CD4-positive, alpha-beta T cell (primary cell): Measurements from ENCODE around the gene RNF135. TPM values are rescaled to one million over a fixed set of nuclear protein-coding genes. Genes with fewer than 3 reads are reported as not detected.

Source experiments
- ATAC-seq: fragments of 200-7000 bp; cut with Tn5 transposase; one replicate; pipeline ENCODE4 v1.10.0; 2022; ENCODE audit warnings: mild to moderate bottlenecking; ENCODE audit not compliant: poor library complexity
- CTCF ChIA-PET: fragments of 350-600 bp; sonication (Branson Sonifier 250); formaldehyde crosslinking; loops from one replicate; lab custom pipeline; 2021; ENCODE audit warnings: antibody characterized with exemption, inconsistent platforms; lab: Charles Lee
- POLR2A ChIA-PET: fragments of 350-600 bp; sonication (Branson Sonifier 250); formaldehyde crosslinking; loops from one replicate; lab custom pipeline; 2021; ENCODE audit warnings: antibody characterized with exemption, inconsistent platforms; lab: Charles Lee
- DNase-seq, 14 experiments: peaks; one replicate each; pipeline ENCODE4 v3.0.0-alpha.2; 2013 to 2020; ENCODE audit warnings: mixed read lengths in 2 of 14
- H3K27ac ChIP-seq, 2 donors: one replicate each; pipeline versions ENCODE4 v1.5.1 to v1.7.0; 2013; ENCODE audit warnings: low read length in 2 of 2, low read depth in 1 of 2, mild to moderate bottlenecking in 1 of 2
- H3K27me3 ChIP-seq, 2 experiments: 1 replicate in 1 of 2; 2 replicates in 1 of 2; pipeline versions ENCODE4 v1.6.1 to v1.7.0; 2013; ENCODE audit warnings: low read length in 2 of 2, control low read depth in 1 of 2, mild to moderate bottlenecking in 1 of 2, moderate library complexity in 1 of 2; ENCODE audit not compliant: insufficient read depth in 2 of 2, control insufficient read depth in 1 of 2
- H3K36me3 ChIP-seq: one replicate; pipeline ENCODE4 v1.6.1; 2013; ENCODE audit warnings: low read length, control low read depth; ENCODE audit not compliant: insufficient read depth
- H3K4me1 ChIP-seq: one replicate; pipeline ENCODE4 v1.6.1; 2013; ENCODE audit warnings: low read length, control low read depth; ENCODE audit not compliant: insufficient read depth
- H3K4me3 ChIP-seq: one replicate; pipeline ENCODE4 v1.5.1; 2013; ENCODE audit warnings: mild to moderate bottlenecking, low read length, moderate library complexity
- H3K9me3 ChIP-seq, 2 experiments: 1 replicate in 1 of 2; 2 replicates in 1 of 2; pipeline versions ENCODE4 v1.6.1 to v1.7.0; 2013; ENCODE audit warnings: low read length in 2 of 2, mild to moderate bottlenecking in 2 of 2, control low read depth in 1 of 2, moderate library complexity in 1 of 2; ENCODE audit not compliant: control insufficient read depth in 1 of 2, insufficient read depth in 1 of 2
- H3K27ac Mint-ChIP-seq: one replicate; pipeline ENCODE4 v1.8.0; 2020; ENCODE audit warnings: mixed read lengths
- H3K27me3 Mint-ChIP-seq: one replicate; pipeline ENCODE4 v1.8.0; 2021; ENCODE audit warnings: mixed read lengths
- H3K36me3 Mint-ChIP-seq: one replicate; pipeline ENCODE4 v1.8.0; 2021; ENCODE audit warnings: low read depth, mixed read lengths
- H3K4me1 Mint-ChIP-seq: one replicate; pipeline ENCODE4 v1.8.0; 2021; ENCODE audit warnings: low read depth, mixed read lengths
- H3K4me3 Mint-ChIP-seq: one replicate; pipeline ENCODE4 v1.8.0; 2020; ENCODE audit warnings: mild to moderate bottlenecking, mixed read lengths
- H3K9me3 Mint-ChIP-seq: one replicate; pipeline ENCODE4 v1.8.0; 2020; ENCODE audit warnings: mixed read lengths
- intact Hi-C, 2 experiments: fragments of 100-400 bp; cut with DNase I in 1 of 2; cut with micrococcal nuclease in 1 of 2; formaldehyde crosslinking; loops; one replicate each; pipeline versions ENCODE4 v1.15.1 to v1.9.0; 2023 to 2025; cut with DNase I, micrococcal nuclease
- total RNA-seq, 174 experiments: library from RNA in 2 of 174; stranded (reverse) in 2 of 174; gene quantifications; one replicate each; pipeline ENCODE4 v1.2.3 and lab custom pipeline; 2021 to 2026
- TF ChIP-seq, protein P1 (sequence below): fragments of 200-600 bp; IDR thresholded peaks from one replicate; pipeline ENCODE4 v1.8.0; 2022; ENCODE audit warnings: antibody characterized with exemption, mild to moderate bottlenecking

RNF135 gene
- total RNA-seq, 2 experiments from 2014 or later: 1.5 to 1.8 TPM

DNA sequence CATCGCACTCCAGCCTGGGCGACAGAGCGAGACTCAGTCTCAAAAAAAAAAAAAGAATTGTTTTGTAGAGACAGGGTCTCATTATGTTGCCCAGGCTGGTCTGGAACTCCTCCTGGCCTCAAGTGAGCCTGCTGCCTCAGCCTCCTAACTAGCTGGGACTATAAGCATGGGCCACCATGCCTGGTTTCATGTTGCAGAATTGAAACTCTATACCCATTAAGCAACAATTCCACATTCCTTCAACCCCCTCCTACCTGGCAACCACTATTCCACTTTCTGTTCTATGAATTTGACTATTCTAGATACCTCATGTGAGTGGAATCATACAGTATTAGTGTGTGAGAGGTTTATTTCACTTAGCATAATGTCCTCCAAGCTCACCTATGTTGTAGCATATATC is 24.5 kb downstream of the RNF135 start:
- H3K9me3 Mint-ChIP-seq: no peaks in the 10 kb centered on the region
- H3K9me3 ChIP-seq: no peaks in the 10 kb centered on the region
- no peaks in the 10 kb centered on the region for H3K4me1 ChIP-seq
- no peak overlapping the region for H3K27ac Mint-ChIP-seq
- no peak overlapping the region for H3K27ac ChIP-seq
- H3K36me3 ChIP-seq: peaks cover 23% of the 10 kb centered on the region
- ATAC-seq (no peak), DNase-seq (no peak)
- H3K4me3 Mint-ChIP-seq: no peak overlapping the region
- CTCF ChIA-PET: no interaction called here
- H3K4me1 Mint-ChIP-seq: no peaks in the 10 kb centered on the region
- intact Hi-C loops: no loop called here
- H3K4me3 ChIP-seq: no peak overlapping the region
- peaks cover 32% of the 10 kb centered on the region for H3K36me3 Mint-ChIP-seq
- POLR2A ChIA-PET: no interaction called here
- TF ChIP-seq, protein P1, sequence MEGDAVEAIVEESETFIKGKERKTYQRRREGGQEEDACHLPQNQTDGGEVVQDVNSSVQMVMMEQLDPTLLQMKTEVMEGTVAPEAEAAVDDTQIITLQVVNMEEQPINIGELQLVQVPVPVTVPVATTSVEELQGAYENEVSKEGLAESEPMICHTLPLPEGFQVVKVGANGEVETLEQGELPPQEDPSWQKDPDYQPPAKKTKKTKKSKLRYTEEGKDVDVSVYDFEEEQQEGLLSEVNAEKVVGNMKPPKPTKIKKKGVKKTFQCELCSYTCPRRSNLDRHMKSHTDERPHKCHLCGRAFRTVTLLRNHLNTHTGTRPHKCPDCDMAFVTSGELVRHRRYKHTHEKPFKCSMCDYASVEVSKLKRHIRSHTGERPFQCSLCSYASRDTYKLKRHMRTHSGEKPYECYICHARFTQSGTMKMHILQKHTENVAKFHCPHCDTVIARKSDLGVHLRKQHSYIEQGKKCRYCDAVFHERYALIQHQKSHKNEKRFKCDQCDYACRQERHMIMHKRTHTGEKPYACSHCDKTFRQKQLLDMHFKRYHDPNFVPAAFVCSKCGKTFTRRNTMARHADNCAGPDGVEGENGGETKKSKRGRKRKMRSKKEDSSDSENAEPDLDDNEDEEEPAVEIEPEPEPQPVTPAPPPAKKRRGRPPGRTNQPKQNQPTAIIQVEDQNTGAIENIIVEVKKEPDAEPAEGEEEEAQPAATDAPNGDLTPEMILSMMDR: no peak
- no peaks in the 10 kb centered on the region for H3K27me3 ChIP-seq
- no peaks in the 10 kb centered on the region for H3K27me3 Mint-ChIP-seq

DNA sequence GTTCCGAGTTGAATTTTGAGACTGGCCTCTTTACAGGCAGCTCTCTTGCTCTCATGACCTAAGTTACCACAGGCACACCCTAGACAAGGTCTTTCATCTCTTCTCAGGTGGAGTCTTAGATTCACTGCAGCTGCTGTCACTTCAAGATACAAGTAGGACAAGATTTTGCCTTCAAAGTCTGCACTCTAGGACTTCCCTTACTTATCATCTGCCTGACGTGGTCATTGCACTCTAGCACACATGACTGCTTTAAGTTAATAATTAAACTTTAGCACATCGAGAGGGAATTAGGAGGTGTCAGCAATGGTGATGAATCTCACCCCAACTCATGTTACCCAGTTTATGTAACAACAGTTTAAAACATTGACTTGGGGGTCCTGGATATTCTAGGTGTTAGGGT is 25.6 kb downstream of the RNF135 start:
- no peak overlapping the region for H3K27ac Mint-ChIP-seq
- Histone ChIP-seq H3K4me3 (no peak overlapping the region), H3K4me1 (no peaks in the 10 kb centered on the region), H3K36me3 (peaks cover 23% of the 10 kb centered on the region), H3K27me3 (no peaks in the 10 kb centered on the region), H3K9me3 (no peaks in the 10 kb centered on the region), H3K27ac (no peak overlapping the region)
- intact Hi-C loops: no loop called here
- no peaks in the 10 kb centered on the region for H3K4me1 Mint-ChIP-seq
- peaks cover 32% of the 10 kb centered on the region for H3K36me3 Mint-ChIP-seq
- no peaks in the 10 kb centered on the region for H3K9me3 Mint-ChIP-seq
- ATAC-seq (no peak), DNase-seq (no peak)
- POLR2A ChIA-PET: no interaction called here
- H3K27me3 Mint-ChIP-seq: no peaks in the 10 kb centered on the region
- TF ChIP-seq, protein P1: no peak
- no peak overlapping the region for H3K4me3 Mint-ChIP-seq
- CTCF ChIA-PET: interaction anchor here (0.7 kb wide), 1 partner anchor 1845 kb away, joined by 5 read pairs; no protein-coding TSS in a partner anchor

DNA sequence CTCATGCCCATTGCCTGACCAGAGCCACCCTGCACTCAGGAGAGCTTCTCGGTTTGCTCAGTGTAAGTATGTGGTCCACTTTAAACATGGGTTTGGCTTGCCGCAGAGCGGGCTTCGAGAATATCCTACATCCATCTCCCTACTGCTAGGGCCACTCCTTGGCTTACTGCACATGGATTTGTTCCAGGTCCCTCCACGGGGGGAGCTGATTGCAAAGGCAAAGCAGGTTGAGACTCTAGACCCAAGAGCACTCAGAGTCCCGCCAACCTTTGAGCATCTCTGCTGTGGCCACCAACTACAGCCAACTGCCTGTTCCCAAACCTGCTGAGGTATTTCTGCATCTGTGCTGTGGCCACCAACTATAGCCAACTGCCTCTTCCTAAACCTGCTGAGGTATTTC is 26.4 kb downstream of the RNF135 start:
- H3K4me3 Mint-ChIP-seq: no peak overlapping the region
- no peaks in the 10 kb centered on the region for H3K4me1 Mint-ChIP-seq
- no peak overlapping the region for H3K27ac Mint-ChIP-seq
- DNase-seq: no peak
- peaks cover 32% of the 10 kb centered on the region for H3K36me3 Mint-ChIP-seq
- H3K4me3 ChIP-seq: no peak overlapping the region
- peaks cover 23% of the 10 kb centered on the region for H3K36me3 ChIP-seq
- TF ChIP-seq, protein P1: no peak
- H3K9me3 ChIP-seq: no peaks in the 10 kb centered on the region
- no peaks in the 10 kb centered on the region for H3K27me3 ChIP-seq
- CTCF ChIA-PET: no interaction called here
- no peaks in the 10 kb centered on the region for H3K27me3 Mint-ChIP-seq
- intact Hi-C loops: no loop called here
- no peak for ATAC-seq
- POLR2A ChIA-PET: no interaction called here
- H3K4me1 ChIP-seq: no peaks in the 10 kb centered on the region
- H3K27ac ChIP-seq: no peak overlapping the region
- no peaks in the 10 kb centered on the region for H3K9me3 Mint-ChIP-seq
